HCT116 (cell line): ENCODE measurements around the gene PCDHGA7. TPM values are rescaled to one million over a fixed set of nuclear protein-coding genes. Genes with fewer than 3 reads are reported as not detected.

ENCODE experiments used
- ATAC-seq: fragments of 200-7000 bp; cut with Tn5 transposase; 2 replicates; pipeline ENCODE4 v1.9.1; 2020; ENCODE audit warnings: mild to moderate bottlenecking, moderate library complexity
- BruUV-seq: library from RNA; stranded (reverse); fragments of 400-500 nt; replicated peaks from 2 replicates; lab custom pipeline; 2021; lab: Mats Ljungman, UMichigan
- CTCF ChIA-PET: fragments of 300-600 bp; sonication (Branson Sonifier 250); formaldehyde crosslinking; loops from one replicate; lab custom pipeline; 2021; ENCODE audit warnings: antibody characterized with exemption; lab: Charles Lee
- POLR2A ChIA-PET: fragments of 300-600, 350-600 bp; sonication (Branson Sonifier 250); formaldehyde crosslinking; loops from one replicate; lab custom pipeline; 2021; ENCODE audit warnings: antibody characterized with exemption; lab: Charles Lee
- RAD21 ChIA-PET, 2 experiments: fragments of 300-600 bp; sonication (Branson Sonifier 250); formaldehyde crosslinking; loops; one replicate each; lab custom pipeline; 2023; ENCODE audit warnings: low total read pairs in 2 of 2; ENCODE audit not compliant: uncharacterized antibody in 2 of 2, unreplicated experiment in 2 of 2, low non-redundant PET in 1 of 2; lab: Charles Lee
- DNase-seq: peaks from one replicate; pipeline ENCODE4 v3.0.0-alpha.2; 2010; ENCODE audit warnings: low read depth, low spot score
- H2AFZ ChIP-seq: fragments of 200-600 bp; shearing (Covaris generic), sonication (generic); 2 replicates; pipeline ENCODE4 v1.6.1; 2017; ENCODE audit warnings: low read depth, mixed run types, mixed read lengths, antibody characterized with exemption, low read length; ENCODE audit not compliant: poor library complexity, severe bottlenecking
- H3K27ac ChIP-seq: 2 replicates; pipeline ENCODE4 v1.5.1; 2012; ENCODE audit warnings: low read depth, low read length
- H3K27me3 ChIP-seq: fragments of 200-600 bp; sonication (generic); 2 replicates; pipeline ENCODE4 v1.6.1; 2016; ENCODE audit warnings: mixed run types, low read length, mixed read lengths; ENCODE audit not compliant: insufficient read depth
- H3K36me3 ChIP-seq, 2 experiments: fragments of 200-500 bp in 1 of 2; fragments of 200-600 bp in 1 of 2; sonication (Bioruptor generic) in 1 of 2; sonication (generic) in 1 of 2; 2 replicates each; pipeline versions ENCODE4 v1.5.1 to v1.6.1; 2014 to 2016; ENCODE audit warnings: low read length in 2 of 2, inconsistent platforms in 1 of 2, mixed read lengths in 1 of 2, mixed run types in 1 of 2; ENCODE audit not compliant: insufficient read depth in 2 of 2, control insufficient read depth in 1 of 2
- H3K4me1 ChIP-seq, 2 experiments: fragments of 200-600 bp in 1 of 2; sonication (generic) in 1 of 2; 2 replicates each; pipeline versions ENCODE4 v1.5.1 to v1.6.1; 2012 to 2017; ENCODE audit warnings: low read length in 2 of 2, inconsistent platforms in 1 of 2, mild to moderate bottlenecking in 1 of 2, mixed read lengths in 1 of 2, mixed run types in 1 of 2, moderate library complexity in 1 of 2; ENCODE audit not compliant: insufficient read depth in 2 of 2, control insufficient read depth in 1 of 2
- H3K4me2 ChIP-seq: fragments of 200-600 bp; sonication (generic); 2 replicates; pipeline ENCODE4 v1.6.1; 2017; ENCODE audit warnings: mixed run types, low read length, mixed read lengths
- H3K4me3 ChIP-seq, 2 experiments: fragments of 200-600 bp in 1 of 2; sonication (generic) in 1 of 2; replicated peaks in 1 of 2; 2 replicates each; pipeline ENCODE4 v1.5.1; 2011 to 2016; ENCODE audit warnings: low read length in 2 of 2, control low read depth in 1 of 2, low read depth in 1 of 2, mild to moderate bottlenecking in 1 of 2, mixed read lengths in 1 of 2, mixed run types in 1 of 2
- H3K79me2 ChIP-seq: fragments of 200-600 bp; sonication (generic); 2 replicates; pipeline ENCODE4 v1.6.1; 2017; ENCODE audit warnings: mild to moderate bottlenecking, mixed run types, low read length, moderate library complexity, mixed read lengths; ENCODE audit not compliant: insufficient read depth
- H3K9ac ChIP-seq: fragments of 200-600 bp; sonication (generic); 2 replicates; pipeline ENCODE4 v1.6.1; 2016; ENCODE audit warnings: low read length, mixed read lengths
- H3K9me2 ChIP-seq: fragments of 200-600 bp; sonication (generic), shearing (Covaris generic); 2 replicates; pipeline ENCODE4 v1.6.1; 2017; ENCODE audit warnings: mixed run types, mild to moderate bottlenecking, moderate library complexity; ENCODE audit not compliant: insufficient read depth
- H3K9me3 ChIP-seq, 2 experiments: fragments of 200-500 bp in 1 of 2; fragments of 200-600 bp in 1 of 2; sonication (Bioruptor generic) in 1 of 2; sonication (generic) in 1 of 2; 2 replicates each; pipeline ENCODE4 v1.6.1; 2014 to 2017; ENCODE audit warnings: low read length in 2 of 2, mixed read lengths in 2 of 2, inconsistent platforms in 1 of 2, low read depth in 1 of 2, mild to moderate bottlenecking in 1 of 2, mixed run types in 1 of 2, moderate library complexity in 1 of 2; ENCODE audit not compliant: control insufficient read depth in 1 of 2, insufficient read depth in 1 of 2
- H4K20me1 ChIP-seq: fragments of 200-600 bp; sonication (generic), shearing (Covaris generic); 2 replicates; pipeline ENCODE4 v1.6.1; 2017; ENCODE audit warnings: mixed run types, mild to moderate bottlenecking, moderate library complexity; ENCODE audit not compliant: insufficient read depth
- CEBPB ChIP-seq: IDR thresholded peaks from 2 replicates; pipeline ENCODE4 v1.6.1; 2012; ENCODE audit warnings: low read depth
- EGR1 ChIP-seq: IDR thresholded peaks from 2 replicates; pipeline ENCODE4 v1.6.1; 2012; ENCODE audit warnings: low read depth
- ELF1 ChIP-seq: IDR thresholded peaks from 2 replicates; pipeline ENCODE4 v1.6.1; 2012; ENCODE audit warnings: low read depth, borderline replicate concordance
- EZH2 ChIP-seq: fragments of 200-600 bp; sonication (generic); IDR thresholded peaks from 2 replicates; pipeline ENCODE4 v1.6.1; 2017; ENCODE audit warnings: antibody characterized with exemption, mixed run types
- EZH2phosphoT487 ChIP-seq: fragments of 200-600 bp; IDR thresholded peaks from 2 replicates; pipeline ENCODE4 v1.6.1; 2018; ENCODE audit warnings: antibody characterized with exemption, borderline replicate concordance
- FOSL1 ChIP-seq: IDR thresholded peaks from 2 replicates; pipeline ENCODE4 v1.6.1; 2012; ENCODE audit warnings: low read depth
- JUND ChIP-seq: IDR thresholded peaks from 2 replicates; pipeline ENCODE4 v1.6.1; 2012
- POLR2A ChIP-seq: IDR thresholded peaks from 2 replicates; pipeline ENCODE4 v1.7.0; 2011; ENCODE audit warnings: borderline replicate concordance; ENCODE audit not compliant: insufficient read depth, insufficient read length; ENCODE audit errors: extremely low read depth
- RAD21 ChIP-seq: IDR thresholded peaks from 2 replicates; pipeline ENCODE4 v1.6.1; 2012; ENCODE audit warnings: low read depth, mild to moderate bottlenecking
- SIN3A ChIP-seq: IDR thresholded peaks from 2 replicates; pipeline ENCODE4 v1.6.1; 2012; ENCODE audit warnings: low read depth
- SP1 ChIP-seq: IDR thresholded peaks from 2 replicates; pipeline ENCODE4 v1.6.1; 2012; ENCODE audit warnings: low read depth
- TCF7L2 ChIP-seq: IDR thresholded peaks from 2 replicates; pipeline ENCODE4 v1.7.0; 2011; ENCODE audit warnings: borderline replicate concordance, inconsistent platforms; ENCODE audit not compliant: insufficient read depth, insufficient read length; ENCODE audit errors: extremely low read depth
- YY1 ChIP-seq: IDR thresholded peaks from 2 replicates; pipeline ENCODE4 v1.6.1; 2011; ENCODE audit warnings: low read length, low read depth, moderate library complexity, mild to moderate bottlenecking; ENCODE audit not compliant: insufficient replicate concordance; ENCODE audit errors: extremely low read depth
- ZFX ChIP-seq: fragments of 450-650 bp; IDR thresholded peaks from 2 replicates; pipeline ENCODE4 v1.6.1; 2017
- intact Hi-C: fragments of 100-400 bp; cut with micrococcal nuclease; formaldehyde crosslinking; loops from 2 replicates; pipeline ENCODE4 v1.10.0; 2022
- total RNA-seq: library from RNA; stranded (reverse); gene quantifications from one replicate; pipeline ENCODE4 v1.2.1, GENCODE V29; 2021; ENCODE audit not compliant: unreplicated experiment
- TF ChIP-seq, protein P1 (sequence below): IDR thresholded peaks from 2 replicates; pipeline ENCODE4 v1.6.1; 2012; ENCODE audit warnings: low read depth
- TF ChIP-seq, protein P2 (sequence below): IDR thresholded peaks from 2 replicates; pipeline ENCODE4 v1.6.1; 2012
- TF ChIP-seq, protein P3 (sequence below): IDR thresholded peaks from 2 replicates; pipeline ENCODE4 v1.6.1; 2011; ENCODE audit warnings: mild to moderate bottlenecking, low read length, moderate library complexity; ENCODE audit not compliant: insufficient replicate concordance; ENCODE audit errors: extremely low read depth
- TF ChIP-seq, protein P4 (sequence below): IDR thresholded peaks from 2 replicates; pipeline ENCODE4 v1.6.1; 2012

The PCDHGA7 gene
- total RNA-seq, 1 experiment from 2014 or later: not detected

DNA sequence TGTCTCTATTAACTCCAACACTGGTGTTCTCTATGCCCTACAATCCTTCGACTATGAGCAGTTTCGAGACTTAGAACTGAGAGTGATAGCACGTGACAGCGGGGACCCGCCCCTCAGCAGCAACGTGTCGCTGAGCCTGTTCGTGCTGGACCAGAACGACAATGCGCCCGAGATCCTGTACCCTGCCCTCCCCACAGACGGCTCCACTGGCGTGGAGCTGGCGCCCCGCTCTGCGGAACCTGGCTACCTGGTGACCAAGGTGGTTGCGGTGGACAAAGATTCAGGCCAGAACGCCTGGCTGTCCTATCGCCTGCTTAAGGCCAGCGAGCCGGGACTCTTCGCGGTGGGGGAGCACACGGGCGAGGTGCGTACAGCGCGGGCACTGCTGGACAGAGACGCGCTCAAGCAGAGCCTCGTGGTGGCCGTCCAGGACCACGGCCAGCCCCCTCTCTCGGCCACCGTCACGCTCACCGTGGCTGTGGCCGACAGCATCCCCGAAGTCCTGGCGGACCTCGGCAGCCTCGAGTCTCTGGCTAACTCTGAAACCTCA lies 40.3 kb downstream of the PCDHGA7 start:
- Histone ChIP-seq H2AFZ (no peak overlapping the region), H3K4me1 (no peaks in the 10 kb centered on the region), H3K9ac (no peak overlapping the region), H3K79me2 (no peaks in the 10 kb centered on the region), H3K27me3 (no peaks in the 10 kb centered on the region), H3K27ac (no peak overlapping the region), H3K9me2 (no peaks in the 10 kb centered on the region), H3K9me3 (peaks cover 4 to 22% of the 10 kb centered on the region in 2 experiments; a peak in 2 of 4 replicates), H3K36me3 (no peaks in the 10 kb centered on the region), H4K20me1 (no peaks in the 10 kb centered on the region), H3K4me2 (no peak overlapping the region), H3K4me3 (no peak overlapping the region)
- POLR2A ChIA-PET: no interaction called here
- BruUV-seq: no TSS peak
- ATAC-seq (no peak), DNase-seq (no peak)
- TF ChIP-seq SP1: no peak
- no peak for TF ChIP-seq POLR2A
- TF ChIP-seq, protein P1, sequence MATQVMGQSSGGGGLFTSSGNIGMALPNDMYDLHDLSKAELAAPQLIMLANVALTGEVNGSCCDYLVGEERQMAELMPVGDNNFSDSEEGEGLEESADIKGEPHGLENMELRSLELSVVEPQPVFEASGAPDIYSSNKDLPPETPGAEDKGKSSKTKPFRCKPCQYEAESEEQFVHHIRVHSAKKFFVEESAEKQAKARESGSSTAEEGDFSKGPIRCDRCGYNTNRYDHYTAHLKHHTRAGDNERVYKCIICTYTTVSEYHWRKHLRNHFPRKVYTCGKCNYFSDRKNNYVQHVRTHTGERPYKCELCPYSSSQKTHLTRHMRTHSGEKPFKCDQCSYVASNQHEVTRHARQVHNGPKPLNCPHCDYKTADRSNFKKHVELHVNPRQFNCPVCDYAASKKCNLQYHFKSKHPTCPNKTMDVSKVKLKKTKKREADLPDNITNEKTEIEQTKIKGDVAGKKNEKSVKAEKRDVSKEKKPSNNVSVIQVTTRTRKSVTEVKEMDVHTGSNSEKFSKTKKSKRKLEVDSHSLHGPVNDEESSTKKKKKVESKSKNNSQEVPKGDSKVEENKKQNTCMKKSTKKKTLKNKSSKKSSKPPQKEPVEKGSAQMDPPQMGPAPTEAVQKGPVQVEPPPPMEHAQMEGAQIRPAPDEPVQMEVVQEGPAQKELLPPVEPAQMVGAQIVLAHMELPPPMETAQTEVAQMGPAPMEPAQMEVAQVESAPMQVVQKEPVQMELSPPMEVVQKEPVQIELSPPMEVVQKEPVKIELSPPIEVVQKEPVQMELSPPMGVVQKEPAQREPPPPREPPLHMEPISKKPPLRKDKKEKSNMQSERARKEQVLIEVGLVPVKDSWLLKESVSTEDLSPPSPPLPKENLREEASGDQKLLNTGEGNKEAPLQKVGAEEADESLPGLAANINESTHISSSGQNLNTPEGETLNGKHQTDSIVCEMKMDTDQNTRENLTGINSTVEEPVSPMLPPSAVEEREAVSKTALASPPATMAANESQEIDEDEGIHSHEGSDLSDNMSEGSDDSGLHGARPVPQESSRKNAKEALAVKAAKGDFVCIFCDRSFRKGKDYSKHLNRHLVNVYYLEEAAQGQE: no peak
- TF ChIP-seq FOSL1: no peak
- TF ChIP-seq, protein P2, sequence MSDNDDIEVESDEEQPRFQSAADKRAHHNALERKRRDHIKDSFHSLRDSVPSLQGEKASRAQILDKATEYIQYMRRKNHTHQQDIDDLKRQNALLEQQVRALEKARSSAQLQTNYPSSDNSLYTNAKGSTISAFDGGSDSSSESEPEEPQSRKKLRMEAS: no peak
- TF ChIP-seq CEBPB: no peak
- no peak for TF ChIP-seq SIN3A
- TF ChIP-seq, protein P3, sequence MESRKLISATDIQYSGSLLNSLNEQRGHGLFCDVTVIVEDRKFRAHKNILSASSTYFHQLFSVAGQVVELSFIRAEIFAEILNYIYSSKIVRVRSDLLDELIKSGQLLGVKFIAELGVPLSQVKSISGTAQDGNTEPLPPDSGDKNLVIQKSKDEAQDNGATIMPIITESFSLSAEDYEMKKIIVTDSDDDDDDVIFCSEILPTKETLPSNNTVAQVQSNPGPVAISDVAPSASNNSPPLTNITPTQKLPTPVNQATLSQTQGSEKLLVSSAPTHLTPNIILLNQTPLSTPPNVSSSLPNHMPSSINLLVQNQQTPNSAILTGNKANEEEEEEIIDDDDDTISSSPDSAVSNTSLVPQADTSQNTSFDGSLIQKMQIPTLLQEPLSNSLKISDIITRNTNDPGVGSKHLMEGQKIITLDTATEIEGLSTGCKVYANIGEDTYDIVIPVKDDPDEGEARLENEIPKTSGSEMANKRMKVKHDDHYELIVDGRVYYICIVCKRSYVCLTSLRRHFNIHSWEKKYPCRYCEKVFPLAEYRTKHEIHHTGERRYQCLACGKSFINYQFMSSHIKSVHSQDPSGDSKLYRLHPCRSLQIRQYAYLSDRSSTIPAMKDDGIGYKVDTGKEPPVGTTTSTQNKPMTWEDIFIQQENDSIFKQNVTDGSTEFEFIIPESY: no peak
- no peak for TF ChIP-seq ZFX
- no peak for TF ChIP-seq RAD21
- no peak for TF ChIP-seq TCF7L2
- TF ChIP-seq EZH2phosphoT487: no peak
- no peak for TF ChIP-seq EZH2
- TF ChIP-seq JUND: no peak
- TF ChIP-seq EGR1: no peak
- TF ChIP-seq YY1: no peak
- TF ChIP-seq, protein P4, sequence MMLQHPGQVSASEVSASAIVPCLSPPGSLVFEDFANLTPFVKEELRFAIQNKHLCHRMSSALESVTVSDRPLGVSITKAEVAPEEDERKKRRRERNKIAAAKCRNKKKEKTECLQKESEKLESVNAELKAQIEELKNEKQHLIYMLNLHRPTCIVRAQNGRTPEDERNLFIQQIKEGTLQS: no peak
- TF ChIP-seq ELF1: no peak
- RAD21 ChIA-PET: no interaction called here
- intact Hi-C loops: no loop called here
- CTCF ChIA-PET: no interaction called here
